SK-N-SH (cell line): ENCODE data around the gene PDZRN4. TPM values are rescaled to one million over a fixed set of nuclear protein-coding genes. Genes with fewer than 3 reads are reported as not detected.

Experiments
- CTCF ChIA-PET: fragments of 300-600, 350-600 bp; formaldehyde crosslinking; extraction: SDS; loops from one replicate; lab custom pipeline; 2021; lab: Yijun Ruan, JAX
- POLR2A ChIA-PET: fragments of 350-600 bp; sonication (Branson Sonifier 250); formaldehyde crosslinking; extraction: SDS; loops from one replicate; lab custom pipeline; 2020; ENCODE audit warnings: antibody characterized with exemption, inconsistent platforms; lab: Yijun Ruan, JAX
- DNase-seq: peaks from one replicate; pipeline ENCODE4 v3.0.0; 2012
- H2AFZ ChIP-seq: fragments of 200-600 bp; sonication (generic); 2 replicates; pipeline ENCODE4 v1.8.1; 2016; ENCODE audit warnings: antibody characterized with exemption, mild to moderate bottlenecking, low read depth
- H3F3A ChIP-seq: fragments of 200-600 bp; sonication (generic); replicated peaks from 2 replicates; pipeline ENCODE3; 2016; ENCODE audit warnings: antibody characterized with exemption, mild to moderate bottlenecking; ENCODE audit not compliant: insufficient read depth
- H3K27ac ChIP-seq, 2 experiments: fragments of 200-500 bp in 1 of 2; fragments of 200-600 bp in 1 of 2; sonication (Bioruptor generic) in 1 of 2; sonication (generic), shearing (Covaris generic) in 1 of 2; 2 replicates each; pipeline versions ENCODE4 v1.5.1 to v1.6.1; 2014 to 2016; ENCODE audit warnings: low read depth in 2 of 2, inconsistent platforms in 1 of 2, low read length in 1 of 2, mild to moderate bottlenecking in 1 of 2, mixed read lengths in 1 of 2
- H3K27me3 ChIP-seq: fragments of 200-600 bp; sonication (generic), shearing (Covaris generic); 2 replicates; pipeline ENCODE4 v1.6.1; 2016; ENCODE audit warnings: mixed run types; ENCODE audit not compliant: insufficient read depth
- H3K36me3 ChIP-seq, 2 experiments: fragments of 200-500 bp in 1 of 2; fragments of 200-600 bp in 1 of 2; sonication (Bioruptor generic) in 1 of 2; sonication (generic) in 1 of 2; replicated peaks in 1 of 2; 2 replicates each; pipeline versions ENCODE3 to v1.5.1; 2014 to 2016; ENCODE audit warnings: low read length in 1 of 2, mild to moderate bottlenecking in 1 of 2; ENCODE audit not compliant: insufficient read depth in 2 of 2, control insufficient read depth in 1 of 2
- H3K4me1 ChIP-seq, 2 experiments: fragments of 200-500 bp in 1 of 2; fragments of 200-600 bp in 1 of 2; sonication (Bioruptor generic) in 1 of 2; sonication (generic), shearing (Covaris generic) in 1 of 2; 2 replicates each; pipeline versions ENCODE4 v1.5.1 to v1.6.1; 2014 to 2016; ENCODE audit warnings: low read depth in 1 of 2, low read length in 1 of 2, mixed run types in 1 of 2; ENCODE audit not compliant: insufficient read depth in 2 of 2, control insufficient read depth in 1 of 2
- H3K4me2 ChIP-seq: fragments of 200-600 bp; sonication (generic), shearing (Covaris generic); 2 replicates; pipeline ENCODE4 v1.6.1; 2017; ENCODE audit warnings: mixed run types
- H3K4me3 ChIP-seq, 2 experiments: fragments of 200-500 bp in 1 of 2; fragments of 200-600 bp in 1 of 2; sonication (Bioruptor generic) in 1 of 2; sonication (generic), shearing (Covaris generic) in 1 of 2; 2 replicates each; pipeline versions ENCODE4 v1.5.1 to v1.8.1; 2014 to 2016; ENCODE audit warnings: low read depth in 2 of 2, inconsistent platforms in 1 of 2, low read length in 1 of 2, mild to moderate bottlenecking in 1 of 2, mixed read lengths in 1 of 2, moderate library complexity in 1 of 2
- H3K79me2 ChIP-seq: fragments of 200-600 bp; sonication (generic); 2 replicates; pipeline ENCODE4 v1.8.1; 2017; ENCODE audit warnings: mild to moderate bottlenecking; ENCODE audit not compliant: insufficient read depth
- H3K9ac ChIP-seq: fragments of 200-600 bp; sonication (generic); 2 replicates; pipeline ENCODE4 v1.6.1; 2017; ENCODE audit warnings: mixed run types
- H3K9me2 ChIP-seq: fragments of 200-600 bp; sonication (generic); 2 replicates; pipeline ENCODE4 v1.6.1; 2017; ENCODE audit warnings: mixed run types
- H3K9me3 ChIP-seq: fragments of 200-600 bp; sonication (generic); 2 replicates; pipeline ENCODE4 v1.6.1; 2017; ENCODE audit warnings: mixed run types, mild to moderate bottlenecking, moderate library complexity
- H4K20me1 ChIP-seq: fragments of 200-600 bp; sonication (generic); 2 replicates; pipeline ENCODE4 v1.6.1; 2017; ENCODE audit warnings: mild to moderate bottlenecking, mixed run types; ENCODE audit not compliant: insufficient read depth
- CHD2 ChIP-seq: fragments of 150-350 bp; IDR thresholded peaks from 2 replicates; pipeline ENCODE4 v1.6.1; 2018; ENCODE audit warnings: low read length; ENCODE audit not compliant: partially characterized antibody
- EZH2phosphoT487 ChIP-seq: fragments of 200-600 bp; sonication (generic); IDR thresholded peaks from 2 replicates; pipeline ENCODE4 v1.6.1; 2017; ENCODE audit warnings: low read depth, mixed run types, mild to moderate bottlenecking, antibody characterized with exemption, moderate library complexity, borderline replicate concordance
- FOSL2 ChIP-seq: IDR thresholded peaks from 2 replicates; pipeline ENCODE4 v1.4.0; 2012; ENCODE audit warnings: low read depth, mild to moderate bottlenecking, moderate library complexity, borderline replicate concordance
- FOXM1 ChIP-seq: IDR thresholded peaks from 2 replicates; pipeline ENCODE4 v1.4.0; 2012; ENCODE audit warnings: low read depth, mild to moderate bottlenecking
- GABPA ChIP-seq: IDR thresholded peaks from 2 replicates; pipeline ENCODE4 v1.4.0; 2012; ENCODE audit warnings: low read depth, mild to moderate bottlenecking
- MEF2A ChIP-seq: IDR thresholded peaks from 2 replicates; pipeline ENCODE4 v1.4.0; 2012; ENCODE audit warnings: low read depth, borderline replicate concordance
- MXI1 ChIP-seq: IDR thresholded peaks from 2 replicates; pipeline ENCODE4 v1.6.1; 2012; ENCODE audit warnings: mild to moderate bottlenecking, low read depth, low read length, improper control_type of control experiment
- NRF1 ChIP-seq: IDR thresholded peaks from 2 replicates; pipeline ENCODE4 v1.6.1; 2012; ENCODE audit warnings: low read depth, mild to moderate bottlenecking, low read length
- POLR2AphosphoS5 ChIP-seq: IDR thresholded peaks from 2 replicates; pipeline ENCODE4 v1.6.1; 2012; ENCODE audit warnings: low read depth, low read length
- RAD21 ChIP-seq: IDR thresholded peaks from 2 replicates; pipeline ENCODE4 v1.6.1; 2012; ENCODE audit warnings: mild to moderate bottlenecking, low read length
- RCOR1 ChIP-seq: fragments of 150-350 bp; IDR thresholded peaks from 2 replicates; pipeline ENCODE4 v1.6.1; 2017; ENCODE audit warnings: antibody characterized with exemption, low read length
- RFX5 ChIP-seq: IDR thresholded peaks from 2 replicates; pipeline ENCODE4 v1.6.1; 2012; ENCODE audit warnings: mild to moderate bottlenecking, improper control_type of control experiment, low read length
- RXRA ChIP-seq: IDR thresholded peaks from 2 replicates; pipeline ENCODE4 v1.4.0; 2012; ENCODE audit warnings: low read depth, mild to moderate bottlenecking, borderline replicate concordance
- SIN3A ChIP-seq: IDR thresholded peaks from 2 replicates; pipeline ENCODE4 v1.6.1; 2012; ENCODE audit warnings: low read depth, mild to moderate bottlenecking, low read length, moderate library complexity, borderline replicate concordance
- TAF1 ChIP-seq: IDR thresholded peaks from 2 replicates; pipeline ENCODE4 v1.6.1; 2012; ENCODE audit warnings: low read depth, mild to moderate bottlenecking, low read length, moderate library complexity, borderline replicate concordance
- TCF12 ChIP-seq: IDR thresholded peaks from 2 replicates; pipeline ENCODE4 v1.4.0; 2012
- TEAD4 ChIP-seq: IDR thresholded peaks from 2 replicates; pipeline ENCODE4 v1.4.0; 2012; ENCODE audit warnings: mild to moderate bottlenecking, borderline replicate concordance; ENCODE audit not compliant: insufficient read depth
- USF1 ChIP-seq: IDR thresholded peaks from 2 replicates; pipeline ENCODE4 v1.4.0; 2012; ENCODE audit warnings: low read depth, borderline replicate concordance
- YY1 ChIP-seq: IDR thresholded peaks from 2 replicates; pipeline ENCODE4 v1.4.0; 2012; ENCODE audit warnings: low read depth, mild to moderate bottlenecking
- ZBTB33 ChIP-seq: IDR thresholded peaks from 2 replicates; pipeline ENCODE4 v1.4.0; 2012; ENCODE audit warnings: low read depth, borderline replicate concordance
- WGBS: methylation state at CpG from one replicate; pipeline ENCODE4 v1.1.6; 2017; ENCODE audit warnings: low lambda C conversion rate; 5-methylcytosine and 5-hydroxymethylcytosine counted together
- polyA plus RNA-seq, 3 experiments: library from polyadenylated mRNA; depleted of rRNA; stranded (reverse); fragments of >200 nt; gene quantifications; 2 replicates each; pipeline ENCODE4 v1.2.3, GENCODE V29; 2012
- TF ChIP-seq, protein P1 (sequence below): fragments of 150-350 bp; IDR thresholded peaks from 2 replicates; pipeline ENCODE4 v1.6.1; 2016; ENCODE audit warnings: mild to moderate bottlenecking, low read depth, low read length
- TF ChIP-seq, protein P2 (sequence below): fragments of 150-350 bp; IDR thresholded peaks from 2 replicates; pipeline ENCODE4 v1.6.1; 2017; ENCODE audit warnings: antibody characterized with exemption, low read length, low read depth, borderline replicate concordance
- TF ChIP-seq, protein P3 (sequence below): fragments of 200-600 bp; sonication (generic); IDR thresholded peaks from 2 replicates; pipeline ENCODE4 v1.6.1; 2017; ENCODE audit warnings: antibody characterized with exemption, mild to moderate bottlenecking, moderate library complexity

PDZRN4 gene
- polyA plus RNA-seq, 1 of the 3 experiments (the other 2 are of a cell fraction): 0.02 TPM

DNA sequence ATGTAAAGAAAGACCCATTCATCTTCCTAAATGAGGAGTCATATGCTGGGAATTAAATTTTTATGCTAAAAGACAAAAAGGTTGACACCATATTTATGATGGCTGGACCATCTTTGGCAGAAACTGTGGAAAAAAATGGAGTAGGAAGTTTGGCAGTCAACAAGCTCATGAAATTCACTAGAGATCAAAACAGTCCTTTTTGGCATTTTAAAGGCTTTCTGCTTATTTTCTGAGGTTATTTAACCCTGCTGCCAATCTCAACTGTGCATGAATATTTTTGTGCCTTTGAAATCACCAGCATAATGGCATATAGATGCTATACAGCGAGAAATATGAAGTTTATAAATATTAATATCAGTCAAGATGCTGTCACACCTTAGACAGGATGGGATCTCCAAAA, 399.5 kb downstream of the PDZRN4 start:
- CTCF ChIA-PET: no interaction called here
- POLR2A ChIA-PET: no interaction called here
- 69% methylated on average over 1 of the region's 1 CpG for WGBS

DNA sequence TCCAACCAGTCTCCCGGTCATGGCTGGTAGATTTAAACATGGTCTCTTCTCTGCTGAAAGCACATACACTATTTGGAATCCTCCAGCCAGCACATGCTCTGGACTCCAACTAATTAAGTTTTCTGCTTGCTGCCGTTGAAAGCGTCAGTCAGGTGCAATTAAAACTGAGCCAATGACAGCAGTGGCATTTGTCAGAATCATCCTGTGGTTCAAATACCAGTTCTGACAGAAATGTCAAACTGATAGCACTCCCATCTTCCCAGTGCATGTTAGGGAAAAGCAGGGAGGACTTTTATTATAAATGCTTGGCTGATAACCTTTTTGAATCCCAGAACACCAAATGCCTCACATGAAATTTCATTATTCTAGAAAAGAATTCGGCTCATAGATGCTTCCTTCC, 401.8 kb downstream of the PDZRN4 start:
- no peak for DNase-seq
- Histone ChIP-seq H3K9ac (no peak overlapping the region), H3K36me3 (no peaks in the 10 kb centered on the region), H3K9me3 (no peaks in the 10 kb centered on the region), H2AFZ (no peak overlapping the region), H3F3A (no peaks in the 10 kb centered on the region), H3K4me2 (no peak overlapping the region), H3K9me2 (no peaks in the 10 kb centered on the region), H3K27ac (no peak overlapping the region), H3K79me2 (no peaks in the 10 kb centered on the region), H3K4me3 (no peak overlapping the region), H3K4me1 (no peaks in the 10 kb centered on the region), H3K27me3 (no peaks in the 10 kb centered on the region), H4K20me1 (no peaks in the 10 kb centered on the region)
- ChIA-PET POLR2A (no interaction called here), CTCF (interaction anchor here (0.8 to 1.2 kb wide), 2 partner anchors 10 to 14 kb away, joined by 3 to 4 read pairs; no protein-coding TSS in a partner anchor)
- WGBS: 59% methylated on average over 4 of the region's 4 CpGs
- TF ChIP-seq ZBTB33: no peak
- no peak for TF ChIP-seq CHD2
- TF ChIP-seq MEF2A: no peak
- no peak for TF ChIP-seq RAD21
- TF ChIP-seq EZH2phosphoT487: no peak
- TF ChIP-seq MXI1: no peak
- TF ChIP-seq RFX5: no peak
- TF ChIP-seq, protein P1, sequence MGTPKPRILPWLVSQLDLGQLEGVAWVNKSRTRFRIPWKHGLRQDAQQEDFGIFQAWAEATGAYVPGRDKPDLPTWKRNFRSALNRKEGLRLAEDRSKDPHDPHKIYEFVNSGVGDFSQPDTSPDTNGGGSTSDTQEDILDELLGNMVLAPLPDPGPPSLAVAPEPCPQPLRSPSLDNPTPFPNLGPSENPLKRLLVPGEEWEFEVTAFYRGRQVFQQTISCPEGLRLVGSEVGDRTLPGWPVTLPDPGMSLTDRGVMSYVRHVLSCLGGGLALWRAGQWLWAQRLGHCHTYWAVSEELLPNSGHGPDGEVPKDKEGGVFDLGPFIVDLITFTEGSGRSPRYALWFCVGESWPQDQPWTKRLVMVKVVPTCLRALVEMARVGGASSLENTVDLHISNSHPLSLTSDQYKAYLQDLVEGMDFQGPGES: no peak
- no peak for TF ChIP-seq USF1
- TF ChIP-seq RXRA: no peak
- TF ChIP-seq TEAD4: no peak
- TF ChIP-seq NRF1: no peak
- no peak for TF ChIP-seq TAF1
- no peak for TF ChIP-seq POLR2AphosphoS5
- TF ChIP-seq FOXM1: no peak
- TF ChIP-seq, protein P2, sequence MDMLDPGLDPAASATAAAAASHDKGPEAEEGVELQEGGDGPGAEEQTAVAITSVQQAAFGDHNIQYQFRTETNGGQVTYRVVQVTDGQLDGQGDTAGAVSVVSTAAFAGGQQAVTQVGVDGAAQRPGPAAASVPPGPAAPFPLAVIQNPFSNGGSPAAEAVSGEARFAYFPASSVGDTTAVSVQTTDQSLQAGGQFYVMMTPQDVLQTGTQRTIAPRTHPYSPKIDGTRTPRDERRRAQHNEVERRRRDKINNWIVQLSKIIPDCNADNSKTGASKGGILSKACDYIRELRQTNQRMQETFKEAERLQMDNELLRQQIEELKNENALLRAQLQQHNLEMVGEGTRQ: no peak

More for the DNA sequence above, 399.5 kb downstream of the PDZRN4 start:
- Histone ChIP-seq H4K20me1 (no peaks in the 10 kb centered on the region), H3K4me3 (no peak overlapping the region), H3K36me3 (no peaks in the 10 kb centered on the region), H3K4me1 (no peaks in the 10 kb centered on the region)
- TF ChIP-seq YY1 (no peak), NRF1 (no peak), FOSL2 (no peak), SIN3A (no peak), TEAD4 (no peak), MEF2A (no peak), RCOR1 (no peak), TCF12 (no peak), GABPA (no peak)
- TF ChIP-seq, protein P3, sequence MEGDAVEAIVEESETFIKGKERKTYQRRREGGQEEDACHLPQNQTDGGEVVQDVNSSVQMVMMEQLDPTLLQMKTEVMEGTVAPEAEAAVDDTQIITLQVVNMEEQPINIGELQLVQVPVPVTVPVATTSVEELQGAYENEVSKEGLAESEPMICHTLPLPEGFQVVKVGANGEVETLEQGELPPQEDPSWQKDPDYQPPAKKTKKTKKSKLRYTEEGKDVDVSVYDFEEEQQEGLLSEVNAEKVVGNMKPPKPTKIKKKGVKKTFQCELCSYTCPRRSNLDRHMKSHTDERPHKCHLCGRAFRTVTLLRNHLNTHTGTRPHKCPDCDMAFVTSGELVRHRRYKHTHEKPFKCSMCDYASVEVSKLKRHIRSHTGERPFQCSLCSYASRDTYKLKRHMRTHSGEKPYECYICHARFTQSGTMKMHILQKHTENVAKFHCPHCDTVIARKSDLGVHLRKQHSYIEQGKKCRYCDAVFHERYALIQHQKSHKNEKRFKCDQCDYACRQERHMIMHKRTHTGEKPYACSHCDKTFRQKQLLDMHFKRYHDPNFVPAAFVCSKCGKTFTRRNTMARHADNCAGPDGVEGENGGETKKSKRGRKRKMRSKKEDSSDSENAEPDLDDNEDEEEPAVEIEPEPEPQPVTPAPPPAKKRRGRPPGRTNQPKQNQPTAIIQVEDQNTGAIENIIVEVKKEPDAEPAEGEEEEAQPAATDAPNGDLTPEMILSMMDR: no peak
- TF ChIP-seq, all 33 proteins: peak for 0
- H3F3A ChIP-seq: no peaks in the 10 kb centered on the region
- H3K4me2 ChIP-seq: no peak overlapping the region
- no peaks in the 10 kb centered on the region for H3K27me3 ChIP-seq
- H3K9me3 ChIP-seq: no peaks in the 10 kb centered on the region
- no peaks in the 10 kb centered on the region for H3K79me2 ChIP-seq
- no peak for DNase-seq
- no peaks in the 10 kb centered on the region for H3K9me2 ChIP-seq
- no peak overlapping the region for H3K9ac ChIP-seq
- no peak overlapping the region for H3K27ac ChIP-seq
- no peak overlapping the region for H2AFZ ChIP-seq
